Upper lobe of left lung (tissue), 4 donors: ENCODE measurements around the gene SMG9.

Experiments used
- CTCF ChIP-seq, 6 experiments: fragments of 450-650 bp in 4 of 6; fragments of 200-600 bp in 2 of 6; sonication (generic) in 2 of 6; IDR thresholded peaks; one replicate each; pipeline ENCODE4 v1.5.1; 2016 to 2019; ENCODE audit warnings: antibody characterized with exemption in 6 of 6
- EP300 ChIP-seq, 4 donors: sonication (generic); formaldehyde crosslinking; IDR thresholded peaks; one replicate each; pipeline ENCODE4 v1.5.1; 2017; ENCODE audit warnings: antibody characterized with exemption in 4 of 4, control low read depth in 2 of 4

- no peak for TF ChIP-seq EP300 (IDR thresholded peaks at IDR 0.05)
- no peak for TF ChIP-seq CTCF (IDR thresholded peaks at IDR 0.05)
Observed at GRCh38 chr19:43752287-43752875, 2.4 kb downstream of the SMG9 start.
